Measurements from ENCODE around the gene FAF1. TPM values are rescaled to one million over a fixed set of nuclear protein-coding genes. Genes with fewer than 3 reads are reported as not detected.
"Not testable (repeated sequence)": the region's sequence is repeated elsewhere in the genome, so short reads cannot be mapped to it uniquely, and the experiment has no call there.

Gene FAF1
- polyA plus RNA-seq, 1 of the 3 experiments (the other 2 are of a cell fraction): 8.7 TPM

DNA sequence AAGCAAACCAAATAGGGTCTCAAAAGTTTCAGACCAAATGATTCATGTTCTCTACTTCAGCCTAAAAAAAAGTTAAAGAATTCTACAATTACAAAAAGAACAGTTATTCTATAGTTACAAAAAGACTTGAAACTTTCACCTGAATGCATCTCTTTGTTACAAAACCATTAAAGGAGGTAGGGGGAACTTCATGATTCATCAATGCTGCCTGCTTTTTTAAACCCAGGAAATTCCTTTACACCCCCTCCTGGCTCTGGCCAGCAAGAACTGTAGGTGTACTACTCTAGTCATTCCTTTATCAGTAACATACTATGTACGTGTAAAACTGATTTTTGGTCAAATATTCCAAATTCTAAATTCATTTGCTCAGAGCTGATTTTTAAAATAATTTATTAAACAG is 5.0 kb downstream of the FAF1 start:
- no peak overlapping the region for H3K27ac ChIP-seq (ENCODE audit: low read depth in 2 of 2, low read length in 1 of 2)
- TF ChIP-seq RXRA (IDR thresholded peaks at IDR 0.05; ENCODE audit: borderline replicate concordance, low read depth): no peak
- TF ChIP-seq, protein P1, sequence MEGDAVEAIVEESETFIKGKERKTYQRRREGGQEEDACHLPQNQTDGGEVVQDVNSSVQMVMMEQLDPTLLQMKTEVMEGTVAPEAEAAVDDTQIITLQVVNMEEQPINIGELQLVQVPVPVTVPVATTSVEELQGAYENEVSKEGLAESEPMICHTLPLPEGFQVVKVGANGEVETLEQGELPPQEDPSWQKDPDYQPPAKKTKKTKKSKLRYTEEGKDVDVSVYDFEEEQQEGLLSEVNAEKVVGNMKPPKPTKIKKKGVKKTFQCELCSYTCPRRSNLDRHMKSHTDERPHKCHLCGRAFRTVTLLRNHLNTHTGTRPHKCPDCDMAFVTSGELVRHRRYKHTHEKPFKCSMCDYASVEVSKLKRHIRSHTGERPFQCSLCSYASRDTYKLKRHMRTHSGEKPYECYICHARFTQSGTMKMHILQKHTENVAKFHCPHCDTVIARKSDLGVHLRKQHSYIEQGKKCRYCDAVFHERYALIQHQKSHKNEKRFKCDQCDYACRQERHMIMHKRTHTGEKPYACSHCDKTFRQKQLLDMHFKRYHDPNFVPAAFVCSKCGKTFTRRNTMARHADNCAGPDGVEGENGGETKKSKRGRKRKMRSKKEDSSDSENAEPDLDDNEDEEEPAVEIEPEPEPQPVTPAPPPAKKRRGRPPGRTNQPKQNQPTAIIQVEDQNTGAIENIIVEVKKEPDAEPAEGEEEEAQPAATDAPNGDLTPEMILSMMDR (IDR thresholded peaks at IDR 0.05): no peak
- no peak for TF ChIP-seq FOXJ3 (CRISPR knock-in tag; IDR thresholded peaks at IDR 0.05)
- no peak for TF ChIP-seq GATA2 (CRISPR knock-in tag; IDR thresholded peaks at IDR 0.05)
- TF ChIP-seq, protein P2, sequence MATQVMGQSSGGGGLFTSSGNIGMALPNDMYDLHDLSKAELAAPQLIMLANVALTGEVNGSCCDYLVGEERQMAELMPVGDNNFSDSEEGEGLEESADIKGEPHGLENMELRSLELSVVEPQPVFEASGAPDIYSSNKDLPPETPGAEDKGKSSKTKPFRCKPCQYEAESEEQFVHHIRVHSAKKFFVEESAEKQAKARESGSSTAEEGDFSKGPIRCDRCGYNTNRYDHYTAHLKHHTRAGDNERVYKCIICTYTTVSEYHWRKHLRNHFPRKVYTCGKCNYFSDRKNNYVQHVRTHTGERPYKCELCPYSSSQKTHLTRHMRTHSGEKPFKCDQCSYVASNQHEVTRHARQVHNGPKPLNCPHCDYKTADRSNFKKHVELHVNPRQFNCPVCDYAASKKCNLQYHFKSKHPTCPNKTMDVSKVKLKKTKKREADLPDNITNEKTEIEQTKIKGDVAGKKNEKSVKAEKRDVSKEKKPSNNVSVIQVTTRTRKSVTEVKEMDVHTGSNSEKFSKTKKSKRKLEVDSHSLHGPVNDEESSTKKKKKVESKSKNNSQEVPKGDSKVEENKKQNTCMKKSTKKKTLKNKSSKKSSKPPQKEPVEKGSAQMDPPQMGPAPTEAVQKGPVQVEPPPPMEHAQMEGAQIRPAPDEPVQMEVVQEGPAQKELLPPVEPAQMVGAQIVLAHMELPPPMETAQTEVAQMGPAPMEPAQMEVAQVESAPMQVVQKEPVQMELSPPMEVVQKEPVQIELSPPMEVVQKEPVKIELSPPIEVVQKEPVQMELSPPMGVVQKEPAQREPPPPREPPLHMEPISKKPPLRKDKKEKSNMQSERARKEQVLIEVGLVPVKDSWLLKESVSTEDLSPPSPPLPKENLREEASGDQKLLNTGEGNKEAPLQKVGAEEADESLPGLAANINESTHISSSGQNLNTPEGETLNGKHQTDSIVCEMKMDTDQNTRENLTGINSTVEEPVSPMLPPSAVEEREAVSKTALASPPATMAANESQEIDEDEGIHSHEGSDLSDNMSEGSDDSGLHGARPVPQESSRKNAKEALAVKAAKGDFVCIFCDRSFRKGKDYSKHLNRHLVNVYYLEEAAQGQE (IDR thresholded peaks at IDR 0.05; ENCODE audit: low read depth, low read length): no peak
- TF ChIP-seq SMC3 (IDR thresholded peaks at IDR 0.05; ENCODE audit: low read depth, low read length): no peak
- TF ChIP-seq NRF1 (IDR thresholded peaks at IDR 0.05; ENCODE audit: low read depth, low read length): no peak
- TF ChIP-seq, protein P3, sequence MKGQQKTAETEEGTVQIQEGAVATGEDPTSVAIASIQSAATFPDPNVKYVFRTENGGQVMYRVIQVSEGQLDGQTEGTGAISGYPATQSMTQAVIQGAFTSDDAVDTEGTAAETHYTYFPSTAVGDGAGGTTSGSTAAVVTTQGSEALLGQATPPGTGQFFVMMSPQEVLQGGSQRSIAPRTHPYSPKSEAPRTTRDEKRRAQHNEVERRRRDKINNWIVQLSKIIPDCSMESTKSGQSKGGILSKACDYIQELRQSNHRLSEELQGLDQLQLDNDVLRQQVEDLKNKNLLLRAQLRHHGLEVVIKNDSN (IDR thresholded peaks at IDR 0.05; ENCODE audit: borderline replicate concordance, low read depth): no peak
- no peak for TF ChIP-seq NFIC (IDR thresholded peaks at IDR 0.05; ENCODE audit: borderline replicate concordance)
- TF ChIP-seq EP300 (IDR thresholded peaks at IDR 0.05; ENCODE audit: borderline replicate concordance in 1 of 2, low read depth in 1 of 2, low read length in 1 of 2): no peak
- ChIA-PET POLR2A (no interaction called here), CTCF (interaction anchor here (0.9 to 1.6 kb wide), 2 partner anchors 234 to 236 kb away, joined by 3 read pairs; no protein-coding TSS in a partner anchor)
- no peak overlapping the region for H3K9ac ChIP-seq
- H3K4me3 ChIP-seq (ENCODE audit: low read depth in 2 of 2, low read length in 1 of 2): no peak overlapping the region
- H3K4me1 ChIP-seq (ENCODE audit: control insufficient read depth in 1 of 2, insufficient read depth in 2 of 2, low read depth in 1 of 2, low read length in 1 of 2): peaks cover 0 to 2% of the 10 kb centered on the region in 2 experiments; a peak in 2 of 4 replicates
- H3K79me2 ChIP-seq (ENCODE audit: insufficient read depth): peaks cover 89% of the 10 kb centered on the region
- no peaks in the 10 kb centered on the region for H3K9me2 ChIP-seq
- H4K20me1 ChIP-seq (ENCODE audit: insufficient read depth): peaks cover 9% of the 10 kb centered on the region; the same call in 1 of the 2 replicates
- 57% methylated on average over 1 of the region's 1 CpG for WGBS (ENCODE audit: low lambda C conversion rate)
- H3K9me3 ChIP-seq: no peaks in the 10 kb centered on the region
- no peak overlapping the region for H2AFZ ChIP-seq (ENCODE audit: low read depth)
- DNase-seq: no peak
- no peaks in the 10 kb centered on the region for H3K27me3 ChIP-seq (ENCODE audit: insufficient read depth)
- no peaks in the 10 kb centered on the region for H3F3A ChIP-seq (replicated peaks; ENCODE audit: insufficient read depth)
- H3K4me2 ChIP-seq: no peak overlapping the region
- H3K36me3 ChIP-seq (replicated peaks in 1 of 2; ENCODE audit: control insufficient read depth in 1 of 2, insufficient read depth in 2 of 2, low read length in 1 of 2): peaks cover 0 to 3% of the 10 kb centered on the region in 2 experiments

DNA sequence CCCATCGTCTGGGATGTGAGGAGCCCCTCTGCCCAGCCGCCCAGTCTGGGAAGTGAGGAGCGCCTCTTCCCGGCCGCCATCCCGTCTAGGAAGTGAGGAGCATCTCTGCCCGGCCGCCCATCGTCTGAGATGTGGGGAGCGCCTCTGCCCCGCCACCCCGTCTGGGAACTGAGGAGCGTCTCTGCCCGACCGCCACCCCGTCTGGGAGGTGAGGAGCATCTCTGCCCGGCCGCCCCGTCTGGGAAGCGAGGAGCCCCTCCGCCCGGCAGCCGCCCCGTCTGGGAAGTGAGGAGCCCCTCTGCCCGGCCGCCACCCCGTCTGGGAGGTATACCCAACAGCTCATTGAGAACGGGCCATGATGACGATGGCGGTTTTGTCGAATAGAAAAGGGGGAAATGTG is 7.5 kb downstream of the FAF1 start:
- H3K36me3 ChIP-seq (replicated peaks in 1 of 2; ENCODE audit: control insufficient read depth in 1 of 2, insufficient read depth in 2 of 2, low read length in 1 of 2); CTCF ChIA-PET; DNase-seq; H3K9me3 ChIP-seq; H3K27ac ChIP-seq (ENCODE audit: low read depth in 2 of 2, low read length in 1 of 2); POLR2A ChIA-PET; H2AFZ ChIP-seq (ENCODE audit: low read depth); H3K9me2 ChIP-seq; H3K27me3 ChIP-seq (ENCODE audit: insufficient read depth); H3F3A ChIP-seq (replicated peaks; ENCODE audit: insufficient read depth); H3K4me3 ChIP-seq (ENCODE audit: low read depth in 2 of 2, low read length in 1 of 2); H3K9ac ChIP-seq; H3K4me1 ChIP-seq (ENCODE audit: control insufficient read depth in 1 of 2, insufficient read depth in 2 of 2, low read depth in 1 of 2, low read length in 1 of 2); H3K4me2 ChIP-seq: not testable (repeated sequence)
- peaks cover 10% of the 10 kb centered on the region; the same call in 1 of the 2 replicates for H4K20me1 ChIP-seq (ENCODE audit: insufficient read depth)
- peaks cover 94% of the 10 kb centered on the region for H3K79me2 ChIP-seq (ENCODE audit: insufficient read depth)
- WGBS (ENCODE audit: low lambda C conversion rate): 95% methylated on average over 21 of the region's 31 CpGs
